ENCODE measurements around the gene IKZF4. TPM values are rescaled to one million over a fixed set of nuclear protein-coding genes. Genes with fewer than 3 reads are reported as not detected.

IKZF4 gene
- total RNA-seq, 1 experiment from 2014 or later: 8.8 TPM

- TF ChIP-seq CTCF (conservative IDR thresholded peaks at IDR 0.05; ENCODE audit: low read depth, low read length) (no peak), EZH2 (IDR thresholded peaks at IDR 0.05; ENCODE audit: borderline replicate concordance, low read depth, low read length, poor library complexity, severe bottlenecking) (no peak)
- no peaks in the 10 kb centered on the region for H3K36me3 ChIP-seq (ENCODE audit: insufficient read depth, low read length, poor library complexity, severe bottlenecking)
- H3K27ac ChIP-seq (ENCODE audit: low read depth, low read length, poor library complexity, severe bottlenecking): no peak overlapping the region
- POLR2A ChIA-PET (ENCODE audit: low non-redundant PET): no interaction called here
- CTCF ChIA-PET: no interaction called here
- DNase-seq (ENCODE audit: low spot score): no peak
- no peaks in the 10 kb centered on the region for H3K27me3 ChIP-seq (replicated peaks; ENCODE audit: insufficient read depth, low read depth, low read length, poor library complexity)
- intact Hi-C loops (cut with micrococcal nuclease; ENCODE audit: unreplicated experiment): no loop called here
- no TSS peak for BruUV-seq (replicated peaks)
- no peaks in the 10 kb centered on the region for H3K9me3 ChIP-seq (ENCODE audit: low read depth, low read length, poor library complexity, severe bottlenecking)
- H3K4me1 ChIP-seq (ENCODE audit: insufficient read depth, low read length, poor library complexity, severe bottlenecking): peaks cover 25% of the 10 kb centered on the region
- no peak overlapping the region for H3K4me3 ChIP-seq (ENCODE audit: low read depth, low read length, poor library complexity, severe bottlenecking)
These were observed 13.9 kb downstream of the IKZF4 start for GRCh38 chr12:56034586-56035332.

GRCh38 chr12:56037161-56037560, 16.3 kb downstream of the IKZF4 start:
- Histone ChIP-seq H3K9me3 (ENCODE audit: low read depth, low read length, poor library complexity, severe bottlenecking) (no peaks in the 10 kb centered on the region), H3K27ac (ENCODE audit: low read depth, low read length, poor library complexity, severe bottlenecking) (peak overlapping the region; percentile 76), H3K4me1 (ENCODE audit: insufficient read depth, low read length, poor library complexity, severe bottlenecking) (peaks cover 36% of the 10 kb centered on the region), H3K36me3 (ENCODE audit: insufficient read depth, low read length, poor library complexity, severe bottlenecking) (no peaks in the 10 kb centered on the region), H3K4me3 (ENCODE audit: low read depth, low read length, poor library complexity, severe bottlenecking) (no peak overlapping the region), H3K27me3 (replicated peaks; ENCODE audit: insufficient read depth, low read depth, low read length, poor library complexity) (no peaks in the 10 kb centered on the region)
- intact Hi-C loops (cut with micrococcal nuclease; ENCODE audit: unreplicated experiment): loop anchor here (2.0 kb wide), 2 partner anchors 26 to 110 kb away; partner anchors contain the start of gene PYM1
- TF ChIP-seq EZH2 (IDR thresholded peaks at IDR 0.05; ENCODE audit: borderline replicate concordance, low read depth, low read length, poor library complexity, severe bottlenecking) (no peak), CTCF (conservative IDR thresholded peaks at IDR 0.05; ENCODE audit: low read depth, low read length) (no peak)
- peak; percentile 69 for DNase-seq (ENCODE audit: low spot score)
- ChIA-PET CTCF (interaction anchor here (0.6 kb wide), 1 partner anchor 9 kb away, joined by 4 read pairs; no protein-coding TSS in a partner anchor), POLR2A (ENCODE audit: low non-redundant PET) (no interaction called here)
- BruUV-seq (replicated peaks): no TSS peak

- POLR2A ChIA-PET (ENCODE audit: low non-redundant PET): no interaction called here
- no peak for TF ChIP-seq EZH2 (IDR thresholded peaks at IDR 0.05; ENCODE audit: borderline replicate concordance, low read depth, low read length, poor library complexity, severe bottlenecking)
- no peak for TF ChIP-seq CTCF (conservative IDR thresholded peaks at IDR 0.05; ENCODE audit: low read depth, low read length)
- BruUV-seq (replicated peaks): no TSS peak
- CTCF ChIA-PET: no interaction called here
- peaks cover 37% of the 10 kb centered on the region for H3K4me1 ChIP-seq (ENCODE audit: insufficient read depth, low read length, poor library complexity, severe bottlenecking)
- no peaks in the 10 kb centered on the region for H3K27me3 ChIP-seq (replicated peaks; ENCODE audit: insufficient read depth, low read depth, low read length, poor library complexity)
- DNase-seq (ENCODE audit: low spot score): no peak
- peak overlapping the region; percentile 51 for H3K27ac ChIP-seq (ENCODE audit: low read depth, low read length, poor library complexity, severe bottlenecking)
- H3K4me3 ChIP-seq (ENCODE audit: low read depth, low read length, poor library complexity, severe bottlenecking): no peak overlapping the region
- H3K9me3 ChIP-seq (ENCODE audit: low read depth, low read length, poor library complexity, severe bottlenecking): no peaks in the 10 kb centered on the region
- peaks cover 6% of the 10 kb centered on the region for H3K36me3 ChIP-seq (ENCODE audit: insufficient read depth, low read length, poor library complexity, severe bottlenecking)
- intact Hi-C loops (cut with micrococcal nuclease; ENCODE audit: unreplicated experiment): no loop called here
These were observed 17.3 kb downstream of the IKZF4 start for GRCh38 chr12:56038022-56038655.

Data from A673 (cell line).